Measurements from ENCODE around the gene KMT2C. TPM values are rescaled to one million over a fixed set of nuclear protein-coding genes. Genes with fewer than 3 reads are reported as not detected.
"Not testable (repeated sequence)": the region's sequence is repeated elsewhere in the genome, so short reads cannot be mapped to it uniquely, and the experiment has no call there.

Gene KMT2C
- total and polyA plus RNA-seq, 2 of the 8 experiments (the other 6 are each of a cell fraction or from before 2014, with no cell fraction given) = 9.1 to 40.8 TPM

DNA sequence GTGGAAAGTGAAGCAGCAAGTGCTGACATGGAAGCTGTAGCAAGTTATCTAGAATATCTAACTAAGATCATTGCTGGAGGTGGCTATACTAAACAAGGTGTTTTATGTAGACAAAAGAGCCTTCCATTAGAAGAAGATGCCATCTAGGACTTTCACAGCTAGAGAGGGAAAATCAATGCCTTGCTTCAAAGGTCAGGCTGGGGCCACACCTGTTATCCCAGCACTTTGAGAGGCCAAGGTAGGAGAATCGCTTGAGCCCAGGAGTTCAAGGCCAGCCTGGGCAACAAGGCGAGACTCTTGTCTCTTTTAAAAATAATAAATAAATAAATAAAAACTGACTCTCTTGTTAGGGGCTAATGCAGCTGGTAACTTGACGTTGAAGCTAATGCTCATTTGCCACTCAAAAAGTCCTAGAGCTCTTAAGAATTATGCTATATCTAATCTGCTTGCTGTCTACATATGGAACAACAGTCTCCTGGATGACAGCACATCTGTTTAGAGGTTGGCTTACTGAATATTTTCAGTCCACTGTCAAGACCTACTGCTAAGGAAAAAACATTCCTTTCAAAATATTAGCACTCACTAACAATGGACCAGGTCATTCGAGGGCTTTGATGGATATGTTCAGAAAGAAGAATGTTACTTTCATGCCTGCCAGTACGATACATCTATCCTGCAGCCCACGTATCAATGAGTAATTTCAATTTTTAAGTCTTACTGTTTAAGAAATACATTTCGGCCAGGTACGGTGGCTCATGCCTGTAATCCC lies 58.9 kb downstream of the KMT2C start:
- not testable (repeated sequence) for H3K4me2 ChIP-seq (ENCODE audit: insufficient read depth in 1 of 2, low read depth in 2 of 2, low read length in 2 of 2)

More for the DNA sequence above, 58.9 kb downstream of the KMT2C start:
- H2BK15ac ChIP-seq (ENCODE audit: low read length); H3K23me2 ChIP-seq (ENCODE audit: low read depth, low read length); H4K20me1 ChIP-seq (replicated peaks in 1 of 2; ENCODE audit: control insufficient read depth in 1 of 2, insufficient read depth in 2 of 2, low read length in 2 of 2); H3K27ac ChIP-seq (ENCODE audit: low read depth, low read length); H2AFZ ChIP-seq (ENCODE audit: low read length); H2AK5ac ChIP-seq (ENCODE audit: low read depth, low read length); H3K23ac ChIP-seq (ENCODE audit: insufficient read length); H3K9ac ChIP-seq (replicated peaks in 1 of 4; ENCODE audit: extremely low read depth in 1 of 4, low read depth in 3 of 4, low read length in 3 of 4); H3K36me3 ChIP-seq (ENCODE audit: control insufficient read depth in 2 of 4, insufficient read depth in 4 of 4, low read length in 3 of 4); H2BK5ac ChIP-seq (ENCODE audit: low read depth, low read length); H2BK120ac ChIP-seq (replicated peaks; ENCODE audit: low read depth, low read length); H4K8ac ChIP-seq (ENCODE audit: extremely low read depth, insufficient read depth, low read length); H3K56ac ChIP-seq (replicated peaks; ENCODE audit: insufficient read length, low read depth, low read length); CTCF ChIA-PET (ENCODE audit: partially characterized antibody); H3K27me3 ChIP-seq (replicated peaks in 1 of 4; ENCODE audit: control insufficient read depth in 3 of 4, extremely low read depth in 1 of 4, insufficient read depth in 3 of 4, low read length in 3 of 4); POLR2A ChIA-PET (ENCODE audit: partially characterized antibody); H2BK20ac ChIP-seq (ENCODE audit: low read length); H3K14ac ChIP-seq (ENCODE audit: insufficient read length); H3K4me1 ChIP-seq (replicated peaks in 1 of 4; ENCODE audit: control insufficient read depth in 3 of 4, insufficient read depth in 4 of 4, low read length in 3 of 4); H4K5ac ChIP-seq (ENCODE audit: insufficient read length, low read depth, low read length); H4K91ac ChIP-seq (replicated peaks; ENCODE audit: insufficient read length, low read length); H3K79me1 ChIP-seq (ENCODE audit: low read depth, low read length); H3K18ac ChIP-seq (ENCODE audit: extremely low read depth, low read length); H3K4ac ChIP-seq (replicated peaks; ENCODE audit: insufficient read length, low read depth, low read length); H2BK12ac ChIP-seq (ENCODE audit: low read depth, low read length); H3K4me3 ChIP-seq (ENCODE audit: extremely low read depth in 1 of 4, insufficient read depth in 2 of 4, low read depth in 3 of 4, low read length in 4 of 4); DNase-seq (ENCODE audit: low read depth in 1 of 2, low spot score in 2 of 2): not testable (repeated sequence)
- Histone ChIP-seq H3K79me2 (ENCODE audit: control insufficient read depth in 1 of 2, insufficient read depth in 2 of 2, low read length in 2 of 2) (peaks cover 0 to 77% of the 10 kb centered on the region in 2 experiments; a peak in 3 of 4 replicates), H3K9me3 (ENCODE audit: insufficient read depth in 2 of 2, low read depth in 1 of 2, low read length in 1 of 2) (peaks cover 10 to 14% of the 10 kb centered on the region in 2 experiments; a peak in 3 of 4 replicates)
- peak; percentile 88 for FAIRE-seq
- 84% methylated on average over 8 of the region's 8 CpGs; no CpG with 5 or more reads in 1 of the 2 experiments for WGBS, 2 experiments (ENCODE audit: extremely low coverage in 1 of 2, insufficient coverage in 1 of 2, insufficient read length in 1 of 2, insufficient replicate concordance in 2 of 2, low coverage in 1 of 2, low lambda C conversion rate in 2 of 2, missing lambda C conversion rate in 1 of 2)

All from H1 (cell line).